ENCODE data around the gene RGS12.

Gene RGS12

GRCh38 chr4:3305610-3306371, 13.0 kb downstream of the RGS12 start:
- no CpG with 5 or more reads among the region's 9 CpGs for WGBS (ENCODE audit: extremely low coverage, insufficient coverage, insufficient read length)
- no peak overlapping the region for H3K14ac ChIP-seq (ENCODE audit: low read length)
- no peak overlapping the region for H2BK12ac ChIP-seq (ENCODE audit: low read length)
- peaks cover 2% of the 10 kb centered on the region for H3K9me3 ChIP-seq (ENCODE audit: insufficient read depth, low read depth, low read length)
- no peak overlapping the region for H2BK120ac ChIP-seq (ENCODE audit: insufficient read depth, low read length, poor library complexity)
- H3K23ac ChIP-seq (ENCODE audit: low read length), result no peak overlapping the region
- no peak overlapping the region for H3K4ac ChIP-seq (ENCODE audit: low read depth, low read length)
- H3K79me2 ChIP-seq (ENCODE audit: control insufficient read depth, insufficient read depth, low read length, poor library complexity), result no peaks in the 10 kb centered on the region
- H2AFZ ChIP-seq (ENCODE audit: insufficient read depth, low read length, poor library complexity), result peak overlapping the region; percentile 13
- H2AK5ac ChIP-seq (ENCODE audit: low read length), result no peak overlapping the region
- no peak overlapping the region for H3K27ac ChIP-seq (ENCODE audit: low read depth, low read length)
- H3K36me3 ChIP-seq (ENCODE audit: control insufficient read depth in 1 of 2, insufficient read depth in 2 of 2, low read length in 2 of 2), result no peaks in the 10 kb centered on the region
- no peaks in the 10 kb centered on the region for H3K79me1 ChIP-seq (ENCODE audit: low read length)
- no peak overlapping the region for H4K8ac ChIP-seq (ENCODE audit: low read depth, low read length)
- DNase-seq, result no peak
- H3K4me2 ChIP-seq (ENCODE audit: low read length), result no peak overlapping the region
- peaks cover 0 to 3% of the 10 kb centered on the region in 2 experiments for H3K4me1 ChIP-seq (ENCODE audit: control insufficient read depth in 1 of 2, insufficient read depth in 2 of 2, low read length in 2 of 2)
- H3K4me3 ChIP-seq (ENCODE audit: low read depth, low read length), result no peak overlapping the region
- H3K27me3 ChIP-seq (ENCODE audit: insufficient read depth, low read length), result no peaks in the 10 kb centered on the region
- H3K9ac ChIP-seq (ENCODE audit: low read length), result no peak overlapping the region
- H4K12ac ChIP-seq (ENCODE audit: low read depth, low read length), result no peak overlapping the region
- no peak overlapping the region for H3K18ac ChIP-seq (ENCODE audit: low read length)
- no peak overlapping the region for H4K91ac ChIP-seq (ENCODE audit: low read depth, low read length)
- H2BK5ac ChIP-seq (ENCODE audit: low read depth, low read length, poor library complexity), result no peak overlapping the region

GRCh38 chr4:3306450-3306849, 13.6 kb downstream of the RGS12 start:
- no peak overlapping the region for H2BK5ac ChIP-seq (ENCODE audit: low read depth, low read length, poor library complexity)
- no peaks in the 10 kb centered on the region for H3K79me2 ChIP-seq (ENCODE audit: control insufficient read depth, insufficient read depth, low read length, poor library complexity)
- no peak for DNase-seq
- no peak overlapping the region for H3K18ac ChIP-seq (ENCODE audit: low read length)
- no peak overlapping the region for H3K27ac ChIP-seq (ENCODE audit: low read depth, low read length)
- H2AK5ac ChIP-seq (ENCODE audit: low read length), result no peak overlapping the region
- H2BK12ac ChIP-seq (ENCODE audit: low read length), result no peak overlapping the region
- H3K9ac ChIP-seq (ENCODE audit: low read length), result no peak overlapping the region
- H3K79me1 ChIP-seq (ENCODE audit: low read length), result no peaks in the 10 kb centered on the region
- peaks cover 2% of the 10 kb centered on the region for H3K9me3 ChIP-seq (ENCODE audit: insufficient read depth, low read depth, low read length)
- H2BK120ac ChIP-seq (ENCODE audit: insufficient read depth, low read length, poor library complexity), result no peak overlapping the region
- H3K36me3 ChIP-seq (ENCODE audit: control insufficient read depth in 1 of 2, insufficient read depth in 2 of 2, low read length in 2 of 2), result no peaks in the 10 kb centered on the region
- no peaks in the 10 kb centered on the region for H3K27me3 ChIP-seq (ENCODE audit: insufficient read depth, low read length)
- H3K4me2 ChIP-seq (ENCODE audit: low read length), result no peak overlapping the region
- H3K23ac ChIP-seq (ENCODE audit: low read length), result no peak overlapping the region
- H3K4me3 ChIP-seq (ENCODE audit: low read depth, low read length), result no peak overlapping the region
- H4K8ac ChIP-seq (ENCODE audit: low read depth, low read length), result no peak overlapping the region
- H3K4ac ChIP-seq (ENCODE audit: low read depth, low read length), result no peak overlapping the region
- no peak overlapping the region for H2AFZ ChIP-seq (ENCODE audit: insufficient read depth, low read length, poor library complexity)
- WGBS (ENCODE audit: extremely low coverage, insufficient coverage, insufficient read length), result no CpG with 5 or more reads among the region's 8 CpGs
- no peak overlapping the region for H4K12ac ChIP-seq (ENCODE audit: low read depth, low read length)
- H3K14ac ChIP-seq (ENCODE audit: low read length), result no peak overlapping the region
- H3K4me1 ChIP-seq (ENCODE audit: control insufficient read depth in 1 of 2, insufficient read depth in 2 of 2, low read length in 2 of 2), result peaks cover 0 to 3% of the 10 kb centered on the region in 2 experiments
- no peak overlapping the region for H4K91ac ChIP-seq (ENCODE audit: low read depth, low read length)

GRCh38 chr4:3307060-3307459, 14.2 kb downstream of the RGS12 start:
- Histone ChIP-seq H3K27ac (ENCODE audit: low read depth, low read length) (no peak overlapping the region), H3K14ac (ENCODE audit: low read length) (no peak overlapping the region), H3K9ac (ENCODE audit: low read length) (no peak overlapping the region), H3K27me3 (ENCODE audit: insufficient read depth, low read length) (no peaks in the 10 kb centered on the region), H2AFZ (ENCODE audit: insufficient read depth, low read length, poor library complexity) (no peak overlapping the region), H3K9me3 (ENCODE audit: insufficient read depth, low read depth, low read length) (peaks cover 2% of the 10 kb centered on the region), H3K4me1 (ENCODE audit: control insufficient read depth in 1 of 2, insufficient read depth in 2 of 2, low read length in 2 of 2) (peaks cover 0 to 3% of the 10 kb centered on the region in 2 experiments), H2AK5ac (ENCODE audit: low read length) (no peak overlapping the region), H3K18ac (ENCODE audit: low read length) (no peak overlapping the region), H3K4me3 (ENCODE audit: low read depth, low read length) (no peak overlapping the region), H3K79me2 (ENCODE audit: control insufficient read depth, insufficient read depth, low read length, poor library complexity) (no peaks in the 10 kb centered on the region), H3K23ac (ENCODE audit: low read length) (no peak overlapping the region), H3K79me1 (ENCODE audit: low read length) (no peaks in the 10 kb centered on the region), H4K8ac (ENCODE audit: low read depth, low read length) (no peak overlapping the region), H3K4ac (ENCODE audit: low read depth, low read length) (no peak overlapping the region), H2BK120ac (ENCODE audit: insufficient read depth, low read length, poor library complexity) (no peak overlapping the region), H2BK5ac (ENCODE audit: low read depth, low read length, poor library complexity) (no peak overlapping the region), H3K4me2 (ENCODE audit: low read length) (no peak overlapping the region), H4K91ac (ENCODE audit: low read depth, low read length) (no peak overlapping the region), H4K12ac (ENCODE audit: low read depth, low read length) (no peak overlapping the region), H2BK12ac (ENCODE audit: low read length) (no peak overlapping the region), H3K36me3 (ENCODE audit: control insufficient read depth in 1 of 2, insufficient read depth in 2 of 2, low read length in 2 of 2) (no peaks in the 10 kb centered on the region)
- no CpG with 5 or more reads among the region's 20 CpGs for WGBS (ENCODE audit: extremely low coverage, insufficient coverage, insufficient read length)
- no peak for DNase-seq

DNA sequence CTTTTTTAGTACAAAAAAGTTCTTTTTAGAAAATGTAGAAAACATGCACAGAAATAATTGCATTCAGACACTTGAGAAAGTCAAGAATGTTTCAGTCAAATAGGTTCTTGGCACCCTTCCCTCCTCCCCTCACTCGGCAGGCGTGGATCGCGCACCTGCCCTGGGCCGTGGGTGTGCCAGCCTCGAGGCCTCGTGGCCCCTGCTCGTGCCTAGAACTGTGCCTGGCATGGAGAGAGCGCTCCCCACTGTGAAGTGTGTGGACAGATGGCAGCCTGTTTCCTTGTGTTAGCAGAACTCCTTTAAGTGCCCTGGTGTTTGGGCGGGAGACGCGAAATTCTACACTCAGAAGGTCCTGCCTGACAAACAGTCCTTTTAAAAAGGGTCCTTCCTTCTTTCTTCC, 14.7 kb downstream of the RGS12 start:
- DNase-seq, result no peak
- H3K9me3 ChIP-seq (ENCODE audit: insufficient read depth, low read depth, low read length), result peaks cover 4% of the 10 kb centered on the region
- H3K18ac ChIP-seq (ENCODE audit: low read length), result no peak overlapping the region
- H3K27ac ChIP-seq (ENCODE audit: low read depth, low read length), result no peak overlapping the region
- H3K4me2 ChIP-seq (ENCODE audit: low read length), result no peak overlapping the region
- H4K12ac ChIP-seq (ENCODE audit: low read depth, low read length), result no peak overlapping the region
- peaks cover 0 to 3% of the 10 kb centered on the region in 2 experiments for H3K4me1 ChIP-seq (ENCODE audit: control insufficient read depth in 1 of 2, insufficient read depth in 2 of 2, low read length in 2 of 2)
- no peak overlapping the region for H3K14ac ChIP-seq (ENCODE audit: low read length)
- H2AFZ ChIP-seq (ENCODE audit: insufficient read depth, low read length, poor library complexity), result no peak overlapping the region
- no peak overlapping the region for H3K23ac ChIP-seq (ENCODE audit: low read length)
- WGBS (ENCODE audit: extremely low coverage, insufficient coverage, insufficient read length), result no CpG with 5 or more reads among the region's 12 CpGs
- H3K27me3 ChIP-seq (ENCODE audit: insufficient read depth, low read length), result no peaks in the 10 kb centered on the region
- H2BK120ac ChIP-seq (ENCODE audit: insufficient read depth, low read length, poor library complexity), result no peak overlapping the region
- H3K79me2 ChIP-seq (ENCODE audit: control insufficient read depth, insufficient read depth, low read length, poor library complexity), result no peaks in the 10 kb centered on the region
- no peak overlapping the region for H3K9ac ChIP-seq (ENCODE audit: low read length)
- no peak overlapping the region for H3K4ac ChIP-seq (ENCODE audit: low read depth, low read length)
- H3K36me3 ChIP-seq (ENCODE audit: control insufficient read depth in 1 of 2, insufficient read depth in 2 of 2, low read length in 2 of 2), result no peaks in the 10 kb centered on the region
- H2BK12ac ChIP-seq (ENCODE audit: low read length), result no peak overlapping the region
- H4K91ac ChIP-seq (ENCODE audit: low read depth, low read length), result no peak overlapping the region
- H3K4me3 ChIP-seq (ENCODE audit: low read depth, low read length), result no peak overlapping the region
- H2BK5ac ChIP-seq (ENCODE audit: low read depth, low read length, poor library complexity), result no peak overlapping the region
- H4K8ac ChIP-seq (ENCODE audit: low read depth, low read length), result no peak overlapping the region
- no peak overlapping the region for H2AK5ac ChIP-seq (ENCODE audit: low read length)
- no peaks in the 10 kb centered on the region for H3K79me1 ChIP-seq (ENCODE audit: low read length)

Data from trophoblast cell (in vitro differentiated cells and primary cell).